Activated CD8-positive, alpha-beta memory T cell treated with anti-CD3 and anti-CD28 coated beads, Interleukin-2, amount 10 ng/mL, durations not matched to agents 7 days and 5 days (primary cell): ENCODE data around the gene ADAMTS14. TPM values are rescaled to one million over a fixed set of nuclear protein-coding genes. Genes with fewer than 3 reads are reported as not detected.

Source experiments
- ATAC-seq: fragments of 150-1000 bp; cut with Tn5 transposase; one replicate; pipeline ENCODE4 v1.10.0; 2021; ENCODE audit warnings: moderate library complexity
- CTCF ChIA-PET: fragments of 350-600 bp; sonication (Branson Sonifier 250); formaldehyde crosslinking; loops from one replicate; lab custom pipeline; 2021; ENCODE audit warnings: antibody characterized with exemption; lab: Charles Lee
- DNase-seq: peaks from one replicate; pipeline ENCODE4 v3.0.0-alpha.2; 2020
- H3K27ac Mint-ChIP-seq: one replicate; pipeline ENCODE4 v1.8.0; 2021; ENCODE audit warnings: mild to moderate bottlenecking, mixed read lengths
- H3K27me3 Mint-ChIP-seq: one replicate; pipeline ENCODE4 v1.8.0; 2021; ENCODE audit warnings: mixed read lengths
- H3K36me3 Mint-ChIP-seq: one replicate; pipeline ENCODE4 v1.8.0; 2021; ENCODE audit warnings: mild to moderate bottlenecking, mixed read lengths
- H3K4me1 Mint-ChIP-seq: one replicate; pipeline ENCODE4 v1.8.0; 2021; ENCODE audit warnings: mixed read lengths
- H3K4me3 Mint-ChIP-seq: one replicate; pipeline ENCODE4 v1.8.0; 2021; ENCODE audit warnings: mild to moderate bottlenecking, moderate library complexity, mixed read lengths
- H3K9me3 Mint-ChIP-seq: one replicate; pipeline ENCODE4 v1.8.0; 2022; ENCODE audit warnings: low read depth, mixed read lengths
- total RNA-seq, 2 experiments: library from RNA; stranded (reverse); gene quantifications; one replicate each; pipeline ENCODE4 v1.2.3, GENCODE V29; 2021

Gene ADAMTS14
- total RNA-seq, 2 experiments from 2014 or later: 0.15 to 0.19 TPM

DNA sequence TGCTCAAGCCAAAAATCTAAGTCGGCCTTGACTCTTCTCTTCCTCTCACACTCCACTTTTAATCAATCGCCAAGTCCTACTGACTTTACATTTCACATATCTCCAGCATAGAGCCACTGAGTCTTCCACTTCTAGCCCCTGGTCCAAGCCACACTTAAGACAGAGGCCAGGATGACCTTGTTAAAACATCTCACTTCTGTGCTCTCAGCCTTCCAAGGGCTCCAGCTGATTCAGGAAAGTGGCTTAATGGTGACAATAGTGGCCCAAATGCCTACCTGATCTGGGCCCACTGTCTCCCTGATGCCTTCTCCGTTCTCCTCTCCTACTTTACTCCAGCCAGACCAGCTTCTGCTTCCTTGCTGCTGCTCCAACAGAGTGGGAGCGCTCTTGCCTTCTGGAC, 108.5 kb downstream of the ADAMTS14 start:
- H3K4me1 Mint-ChIP-seq: peaks cover 10% of the 10 kb centered on the region
- H3K36me3 Mint-ChIP-seq: no peaks in the 10 kb centered on the region
- H3K9me3 Mint-ChIP-seq: no peaks in the 10 kb centered on the region
- no peak overlapping the region for H3K27ac Mint-ChIP-seq
- H3K27me3 Mint-ChIP-seq: peaks cover 3% of the 10 kb centered on the region
- DNase-seq (no peak), ATAC-seq (no peak)
- no peak overlapping the region for H3K4me3 Mint-ChIP-seq
- CTCF ChIA-PET: no interaction called here

- Mint-ChIP-seq H3K4me1 (peaks cover 17% of the 10 kb centered on the region), H3K27ac (no peak overlapping the region), H3K36me3 (no peaks in the 10 kb centered on the region), H3K4me3 (no peak overlapping the region), H3K9me3 (no peaks in the 10 kb centered on the region), H3K27me3 (peaks cover 3% of the 10 kb centered on the region)
- no peak for DNase-seq
- CTCF ChIA-PET: interaction anchor here (1.4 kb wide), 1 partner anchor 223 kb away, joined by 3 read pairs; no protein-coding TSS in a partner anchor
- ATAC-seq: no peak
Observed at GRCh38 chr10:70781461-70782051, 109.2 kb downstream of the ADAMTS14 start.

DNA sequence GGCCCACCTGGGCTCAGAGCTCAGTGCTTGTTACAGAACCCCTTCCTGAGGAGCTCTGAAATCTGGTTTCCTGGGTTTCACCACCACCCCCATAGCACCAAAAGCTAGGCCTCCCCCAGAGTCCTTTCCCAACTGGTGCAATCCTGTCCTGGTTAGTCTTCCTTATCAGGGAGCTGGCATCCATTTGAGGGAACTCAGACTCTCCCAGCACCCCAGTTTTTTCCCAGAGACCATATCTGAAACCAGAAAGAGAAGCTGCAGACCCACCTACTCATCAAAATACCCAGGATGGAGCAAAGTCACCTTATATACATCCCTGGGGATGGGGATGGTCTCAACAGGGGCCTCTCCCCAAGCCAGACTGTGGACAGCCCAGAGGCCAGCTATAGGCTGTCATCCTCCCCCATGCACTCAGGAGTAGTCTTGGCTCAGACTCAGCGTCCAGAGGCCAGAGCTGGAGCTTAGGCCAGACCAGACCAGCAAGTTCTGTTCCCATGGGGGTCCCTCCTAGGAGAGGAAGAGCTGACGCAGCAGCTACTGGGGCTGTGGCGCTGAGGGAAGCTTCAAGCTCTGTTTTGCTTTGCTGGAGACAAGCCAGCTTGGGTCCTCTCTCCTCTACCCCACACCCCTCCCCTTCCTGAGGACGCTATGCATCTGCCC, 109.9 kb downstream of the ADAMTS14 start:
- Mint-ChIP-seq H3K9me3 (no peaks in the 10 kb centered on the region), H3K4me1 (peaks cover 23% of the 10 kb centered on the region), H3K36me3 (no peaks in the 10 kb centered on the region), H3K4me3 (no peak overlapping the region), H3K27ac (no peak overlapping the region), H3K27me3 (peaks cover 3% of the 10 kb centered on the region)
- CTCF ChIA-PET: interaction anchor here (0.5 to 1.4 kb wide), 2 partner anchors 223 to 877 kb away, joined by 3 read pairs; no protein-coding TSS in a partner anchor
- no peak for DNase-seq
- ATAC-seq: no peak

DNA sequence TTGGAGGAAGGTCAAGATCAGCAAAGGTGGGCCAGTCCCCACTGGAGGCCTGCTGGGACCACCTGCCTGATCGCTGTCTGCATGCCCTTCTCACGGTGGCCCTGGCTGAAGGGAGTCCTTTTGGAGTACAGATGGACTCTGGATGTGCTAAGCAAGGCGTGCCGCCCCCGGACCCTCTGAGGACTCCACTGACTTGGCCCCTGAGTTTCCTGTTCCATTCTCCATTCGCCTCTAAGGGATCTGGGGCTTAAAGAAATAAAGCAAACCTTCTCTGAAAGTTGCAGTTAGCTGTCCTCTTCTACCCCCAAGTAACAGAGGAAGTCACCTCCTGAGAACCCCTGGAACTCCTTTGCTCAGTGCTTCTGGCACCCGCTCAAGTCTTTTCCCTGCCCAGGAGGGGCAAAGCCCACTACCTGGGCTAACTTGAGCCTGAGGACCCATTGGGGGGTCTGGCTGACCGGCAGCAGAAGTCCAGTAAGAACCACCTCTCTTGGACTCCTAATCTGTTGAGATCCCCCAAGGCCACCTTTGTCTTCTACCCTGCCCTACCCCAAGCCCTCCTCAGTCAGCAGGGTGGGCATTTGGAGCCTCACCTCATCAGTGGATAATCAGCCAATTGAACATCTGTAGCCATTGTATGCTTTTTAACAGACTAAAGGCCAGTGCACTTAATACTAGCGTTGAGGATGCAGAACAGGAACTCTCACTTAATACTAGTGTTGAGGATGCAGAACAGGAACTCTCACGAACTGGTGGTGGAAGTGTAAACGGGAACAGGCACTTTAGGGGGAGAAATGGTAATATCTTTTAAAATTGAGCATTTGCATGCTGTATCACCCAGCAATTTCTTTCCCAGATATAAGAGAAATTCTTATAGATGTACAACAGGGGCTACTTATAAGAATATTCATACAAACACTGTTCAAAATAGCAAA, 110.7 kb downstream of the ADAMTS14 start:
- Mint-ChIP-seq H3K4me3 (no peak overlapping the region), H3K9me3 (no peaks in the 10 kb centered on the region), H3K27me3 (peaks cover 3% of the 10 kb centered on the region), H3K4me1 (peaks cover 25% of the 10 kb centered on the region), H3K27ac (no peak overlapping the region), H3K36me3 (no peaks in the 10 kb centered on the region)
- CTCF ChIA-PET: no interaction called here
- DNase-seq (no peak), ATAC-seq (no peak)

GRCh38 chr10:70784016-70784415, 111.7 kb downstream of the ADAMTS14 start:
- Mint-ChIP-seq H3K9me3 (no peaks in the 10 kb centered on the region), H3K36me3 (no peaks in the 10 kb centered on the region), H3K27me3 (peaks cover 13% of the 10 kb centered on the region), H3K4me1 (peaks cover 25% of the 10 kb centered on the region), H3K4me3 (no peak overlapping the region), H3K27ac (no peak overlapping the region)
- ATAC-seq (no peak), DNase-seq (no peak)
- CTCF ChIA-PET: no interaction called here

DNA sequence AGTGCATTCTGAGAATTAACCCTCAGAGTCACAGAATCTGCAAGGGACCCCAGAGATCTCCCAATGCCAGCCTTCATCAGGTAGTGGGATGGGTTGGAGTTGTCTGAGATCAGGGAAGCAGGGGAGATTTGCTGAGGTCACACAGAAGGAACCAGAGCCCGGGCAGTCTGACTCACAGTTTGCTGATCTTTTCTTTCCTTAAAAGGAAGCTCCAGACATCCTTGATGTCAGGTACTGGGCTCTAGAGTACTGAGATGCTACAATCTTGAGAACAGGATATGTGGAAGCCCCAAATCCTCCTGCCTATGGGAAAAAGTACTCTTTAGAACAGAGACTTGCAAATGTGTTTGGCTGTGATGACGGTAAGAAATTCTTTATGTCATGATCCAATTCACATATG, 112.2 kb downstream of the ADAMTS14 start:
- H3K36me3 Mint-ChIP-seq: no peaks in the 10 kb centered on the region
- DNase-seq: no peak
- H3K4me1 Mint-ChIP-seq: peaks cover 25% of the 10 kb centered on the region
- no peaks in the 10 kb centered on the region for H3K9me3 Mint-ChIP-seq
- H3K27me3 Mint-ChIP-seq: peaks cover 14% of the 10 kb centered on the region
- CTCF ChIA-PET: no interaction called here
- H3K27ac Mint-ChIP-seq: no peak overlapping the region
- ATAC-seq: no peak
- no peak overlapping the region for H3K4me3 Mint-ChIP-seq

DNA sequence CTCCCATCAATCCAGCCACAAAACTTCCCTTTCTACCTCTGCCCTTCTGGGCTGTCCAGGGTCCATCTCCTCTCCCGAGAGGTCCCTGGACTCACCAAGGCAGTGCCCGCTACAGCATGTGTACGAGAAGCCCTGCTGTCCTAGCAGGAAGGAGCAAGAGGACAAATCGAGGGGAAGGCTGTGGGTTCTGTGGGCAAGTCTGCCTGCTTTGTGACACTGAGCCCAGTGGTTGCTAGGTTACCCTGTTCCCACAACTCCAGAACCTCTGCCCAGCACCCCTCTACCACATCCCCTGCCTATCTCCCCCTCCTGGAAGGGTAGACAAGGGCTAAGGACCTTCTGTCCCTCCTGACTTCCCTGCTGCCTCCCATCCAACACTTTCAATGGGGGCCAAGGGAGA, 112.9 kb downstream of the ADAMTS14 start, which contains the start of gene TBATA:
Gene TBATA, minus strand, starts transcription at position 188 of the 400 bp plus-strand sequence. CDS start 1,998 bp downstream, outside the sequence.
- no peak within 1 kb of the TSS for H3K27ac Mint-ChIP-seq
- CTCF ChIA-PET: no interaction called here
- H3K4me1 Mint-ChIP-seq: peaks cover 26% of the 10 kb centered on the region
- peaks cover 14% of the 10 kb centered on the region for H3K27me3 Mint-ChIP-seq
- H3K9me3 Mint-ChIP-seq: no peaks in the 10 kb centered on the region
- no peak within 1 kb of the TSS for H3K4me3 Mint-ChIP-seq
- DNase-seq: peak; percentile 64
- H3K36me3 Mint-ChIP-seq: no peaks in the 10 kb centered on the region
- ATAC-seq: peak; percentile 54

DNA sequence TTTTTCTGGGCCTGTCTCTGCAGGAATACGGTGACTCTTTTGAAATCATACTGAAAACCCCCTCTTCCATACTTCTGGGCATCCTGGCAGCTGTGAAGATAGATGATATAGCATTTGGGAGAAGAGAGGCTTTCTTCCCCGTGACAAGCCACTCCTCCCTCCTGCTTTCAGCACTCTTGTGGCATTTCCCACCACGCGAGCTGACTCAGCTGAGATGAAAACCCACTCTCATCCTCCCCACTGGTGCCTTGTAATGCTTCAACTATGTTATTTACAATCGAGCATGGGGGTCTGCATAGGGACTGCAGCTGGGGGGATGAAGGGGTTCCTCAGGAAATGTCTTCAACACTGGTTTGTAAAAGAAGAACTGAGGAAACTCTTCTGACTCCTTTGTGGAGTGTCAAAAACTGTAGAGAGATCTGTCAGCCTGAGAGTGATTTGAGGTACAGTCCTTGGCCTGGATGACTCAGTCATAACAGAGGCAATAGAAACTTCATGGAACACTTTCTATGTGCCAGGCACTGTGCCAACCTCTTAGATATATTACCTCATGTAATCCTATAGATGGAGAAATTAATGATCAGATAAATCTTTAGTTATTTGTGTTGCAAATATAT, 114.6 kb downstream of the ADAMTS14 start:
- Mint-ChIP-seq H3K4me3 (no peak overlapping the region), H3K36me3 (no peaks in the 10 kb centered on the region), H3K4me1 (peaks cover 40% of the 10 kb centered on the region), H3K9me3 (no peaks in the 10 kb centered on the region), H3K27ac (no peak overlapping the region), H3K27me3 (peaks cover 26% of the 10 kb centered on the region)
- DNase-seq: peak; percentile 48
- CTCF ChIA-PET: interaction anchor here (1.0 to 1.2 kb wide), 2 partner anchors 168 to 228 kb away, joined by 3 to 4 read pairs; no protein-coding TSS in a partner anchor
- peak; percentile 67 for ATAC-seq

GRCh38 chr10:70791386-70792039, 119.2 kb downstream of the ADAMTS14 start:
- CTCF ChIA-PET: no interaction called here
- ATAC-seq: no peak
- Mint-ChIP-seq H3K27ac (no peak overlapping the region), H3K4me1 (peaks cover 26% of the 10 kb centered on the region), H3K27me3 (peaks cover 34% of the 10 kb centered on the region), H3K4me3 (no peak overlapping the region), H3K9me3 (peaks cover under 1% of the 10 kb centered on the region), H3K36me3 (peaks cover under 1% of the 10 kb centered on the region)
- peak; percentile 14 for DNase-seq

DNA sequence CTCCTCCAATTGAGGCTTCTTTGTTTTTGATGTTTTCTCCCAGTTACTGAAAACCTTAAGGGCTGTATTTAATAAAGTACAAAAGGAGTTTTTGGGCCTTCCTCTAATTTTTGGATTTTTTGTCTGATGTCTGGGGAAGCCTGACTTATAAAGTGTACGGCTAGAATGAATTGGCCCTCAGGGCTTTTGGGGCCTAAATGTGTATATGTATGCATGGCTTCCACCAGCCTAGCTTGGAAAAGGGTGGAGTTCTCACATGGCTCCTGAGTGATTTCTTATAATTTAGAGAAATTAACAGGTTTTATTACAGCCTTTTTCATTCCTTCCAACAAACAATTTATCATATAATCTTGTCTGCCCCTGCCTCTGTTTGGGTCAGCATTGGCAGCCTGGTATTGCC, 123.3 kb downstream of the ADAMTS14 start:
- no peak for DNase-seq
- Mint-ChIP-seq H3K27me3 (peaks cover 42% of the 10 kb centered on the region), H3K9me3 (peaks cover 3% of the 10 kb centered on the region), H3K4me1 (peaks cover 13% of the 10 kb centered on the region), H3K36me3 (peaks cover 1% of the 10 kb centered on the region), H3K4me3 (no peak overlapping the region), H3K27ac (no peak overlapping the region)
- CTCF ChIA-PET: no interaction called here
- ATAC-seq: no peak

- CTCF ChIA-PET: no interaction called here
- no peak for ATAC-seq
Observed at GRCh38 chr10:70797840-70798239, 125.5 kb downstream of the ADAMTS14 start.

GRCh38 chr10:70799124-70799523, 126.8 kb downstream of the ADAMTS14 start:
- Mint-ChIP-seq H3K4me3 (no peak overlapping the region), H3K4me1 (no peaks in the 10 kb centered on the region), H3K9me3 (peaks cover 3% of the 10 kb centered on the region), H3K27ac (no peak overlapping the region), H3K36me3 (peaks cover 1% of the 10 kb centered on the region), H3K27me3 (peaks cover 41% of the 10 kb centered on the region)
- CTCF ChIA-PET: no interaction called here
- DNase-seq (no peak), ATAC-seq (no peak)

More at GRCh38 chr10:70797840-70798239, 125.5 kb downstream of the ADAMTS14 start:
- H3K4me3 Mint-ChIP-seq: no peak overlapping the region
- H3K4me1 Mint-ChIP-seq: no peaks in the 10 kb centered on the region
- no peak overlapping the region for H3K27ac Mint-ChIP-seq
- peaks cover 1% of the 10 kb centered on the region for H3K36me3 Mint-ChIP-seq
- no peak for DNase-seq
- H3K9me3 Mint-ChIP-seq: peaks cover 3% of the 10 kb centered on the region
- peaks cover 39% of the 10 kb centered on the region for H3K27me3 Mint-ChIP-seq
